Tibial artery (tissue), 4 donors: ENCODE measurements around the gene KDM8.

Experiments used
- DNase-seq, 2 donors: peaks; one replicate each; pipeline ENCODE4 v3.0.0-alpha.2; 2019
- H3K27ac ChIP-seq, 2 donors: fragments of 200-600 bp; sonication (generic) in 1 of 2; 1 replicate in 1 of 2; 2 replicates in 1 of 2; pipeline ENCODE4 v1.5.1; 2018 to 2019; ENCODE audit warnings: mild to moderate bottlenecking in 1 of 2
- H3K27me3 ChIP-seq, 2 donors: fragments of 200-600 bp; sonication (generic) in 1 of 2; one replicate each; pipeline versions ENCODE4 v1.5.1 to v1.6.0; 2016 to 2019
- H3K36me3 ChIP-seq, 3 donors: fragments of 200-600 bp; sonication (generic) in 2 of 3; one replicate each; pipeline ENCODE4 v1.5.1; 2016 to 2019; ENCODE audit warnings: mild to moderate bottlenecking in 2 of 3
- H3K4me1 ChIP-seq, 4 donors: fragments of 200-600 bp; sonication (generic) in 2 of 4; 1 replicate in 3 of 4; 2 replicates in 1 of 4; pipeline ENCODE4 v1.5.1; 2016 to 2019
- H3K4me3 ChIP-seq, 2 donors: fragments of 200-600 bp; sonication (generic) in 1 of 2; 1 replicate in 1 of 2; 2 replicates in 1 of 2; pipeline ENCODE4 v1.5.1; 2018 to 2019; ENCODE audit warnings: mild to moderate bottlenecking in 2 of 2
- H3K9me3 ChIP-seq, 3 donors: fragments of 200-600 bp; sonication (generic) in 1 of 3; one replicate each; pipeline ENCODE4 v1.5.1; 2016 to 2019
- intact Hi-C: fragments of 100-400 bp; cut with DNase I; formaldehyde crosslinking; loops from one replicate; pipeline ENCODE4 v1.15.0; 2023; ENCODE audit warnings: low total_unique reads
- TF ChIP-seq, protein P1 (sequence below), 2 experiments: fragments of 200-600 bp in 1 of 2; fragments of 450-650 bp in 1 of 2; IDR thresholded peaks; one replicate each; pipeline ENCODE4 v1.5.1; 2017 to 2019; ENCODE audit warnings: antibody characterized with exemption in 2 of 2, mild to moderate bottlenecking in 1 of 2, moderate library complexity in 1 of 2

KDM8 gene

DNA sequence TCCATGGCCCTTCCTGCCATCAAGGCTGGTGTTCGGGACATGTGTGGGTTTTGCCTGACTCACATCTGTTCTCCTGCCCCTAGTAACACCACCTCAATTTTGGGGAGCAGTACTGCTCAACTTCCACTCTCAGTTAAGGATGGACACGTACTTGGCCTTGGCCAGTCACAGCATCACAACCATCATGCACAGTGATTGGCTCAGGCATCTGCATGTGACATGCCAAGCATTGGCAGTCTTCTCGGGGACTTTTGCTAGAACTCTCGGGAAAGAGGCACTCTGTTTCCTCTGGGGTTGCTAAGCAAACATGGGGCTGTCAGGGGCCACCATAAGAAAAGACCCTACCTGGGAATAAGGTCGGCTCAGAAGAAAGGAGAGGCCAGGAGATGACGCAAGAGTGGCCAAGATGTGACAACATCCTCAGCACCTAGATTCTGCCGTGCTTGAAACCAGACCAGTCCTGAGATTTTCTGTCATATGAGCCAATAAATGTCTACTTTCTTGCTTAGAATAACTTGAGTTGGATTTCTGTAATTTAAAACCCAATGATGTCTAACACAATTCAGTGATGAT lies 11.9 kb upstream of the KDM8 start:
- intact Hi-C loops = no loop called here
- H3K4me1 ChIP-seq = no peaks in the 10 kb centered on the region
- peaks cover 0 to 20% of the 10 kb centered on the region in 2 donors for H3K27me3 ChIP-seq
- H3K36me3 ChIP-seq = no peaks in the 10 kb centered on the region
- no peak overlapping the region for H3K27ac ChIP-seq
- TF ChIP-seq, protein P1, sequence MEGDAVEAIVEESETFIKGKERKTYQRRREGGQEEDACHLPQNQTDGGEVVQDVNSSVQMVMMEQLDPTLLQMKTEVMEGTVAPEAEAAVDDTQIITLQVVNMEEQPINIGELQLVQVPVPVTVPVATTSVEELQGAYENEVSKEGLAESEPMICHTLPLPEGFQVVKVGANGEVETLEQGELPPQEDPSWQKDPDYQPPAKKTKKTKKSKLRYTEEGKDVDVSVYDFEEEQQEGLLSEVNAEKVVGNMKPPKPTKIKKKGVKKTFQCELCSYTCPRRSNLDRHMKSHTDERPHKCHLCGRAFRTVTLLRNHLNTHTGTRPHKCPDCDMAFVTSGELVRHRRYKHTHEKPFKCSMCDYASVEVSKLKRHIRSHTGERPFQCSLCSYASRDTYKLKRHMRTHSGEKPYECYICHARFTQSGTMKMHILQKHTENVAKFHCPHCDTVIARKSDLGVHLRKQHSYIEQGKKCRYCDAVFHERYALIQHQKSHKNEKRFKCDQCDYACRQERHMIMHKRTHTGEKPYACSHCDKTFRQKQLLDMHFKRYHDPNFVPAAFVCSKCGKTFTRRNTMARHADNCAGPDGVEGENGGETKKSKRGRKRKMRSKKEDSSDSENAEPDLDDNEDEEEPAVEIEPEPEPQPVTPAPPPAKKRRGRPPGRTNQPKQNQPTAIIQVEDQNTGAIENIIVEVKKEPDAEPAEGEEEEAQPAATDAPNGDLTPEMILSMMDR (IDR thresholded peaks at IDR 0.05) = no peak
- no peak for DNase-seq
- no peak overlapping the region for H3K4me3 ChIP-seq
- no peaks in the 10 kb centered on the region for H3K9me3 ChIP-seq

DNA sequence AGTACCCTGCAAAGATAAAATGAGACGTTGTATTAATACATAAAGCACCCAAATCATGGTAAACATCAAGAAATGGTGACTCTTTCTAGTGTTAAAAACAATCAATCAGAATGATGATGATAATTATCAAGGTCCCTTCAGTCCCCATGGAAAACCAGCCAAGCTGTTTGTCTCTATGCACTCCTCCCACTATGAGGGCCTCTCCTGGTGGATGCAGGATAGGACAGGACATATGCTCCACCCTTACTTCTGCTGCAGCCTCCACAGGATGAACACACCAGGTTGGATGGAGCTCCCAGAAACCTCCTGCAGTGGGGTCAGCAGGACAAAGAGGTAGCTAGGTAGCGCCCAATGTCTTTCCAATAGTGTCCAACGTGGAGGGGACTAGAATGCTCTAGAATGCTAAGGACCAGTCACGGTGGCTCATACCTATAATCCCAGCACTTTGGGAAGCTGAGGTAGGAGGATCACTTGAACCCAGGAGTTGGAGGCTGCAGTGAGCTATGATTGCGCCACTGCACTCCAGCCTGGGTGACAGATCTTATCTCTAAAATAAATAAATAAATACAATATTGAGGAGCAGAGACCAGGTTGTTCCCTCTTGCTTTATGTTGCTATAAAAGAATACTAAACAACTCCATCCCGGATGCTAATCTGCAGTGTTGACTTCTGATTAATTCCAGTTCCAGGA lies 9.9 kb upstream of the KDM8 start:
- DNase-seq = no peak
- intact Hi-C loops = no loop called here
- H3K36me3 ChIP-seq = no peaks in the 10 kb centered on the region
- no peak overlapping the region for H3K4me3 ChIP-seq
- H3K9me3 ChIP-seq = no peaks in the 10 kb centered on the region
- H3K4me1 ChIP-seq = no peaks in the 10 kb centered on the region
- TF ChIP-seq, protein P1 (IDR thresholded peaks at IDR 0.05) = no peak
- no peak overlapping the region for H3K27ac ChIP-seq
- peaks cover 0 to 32% of the 10 kb centered on the region in 2 donors for H3K27me3 ChIP-seq

DNA sequence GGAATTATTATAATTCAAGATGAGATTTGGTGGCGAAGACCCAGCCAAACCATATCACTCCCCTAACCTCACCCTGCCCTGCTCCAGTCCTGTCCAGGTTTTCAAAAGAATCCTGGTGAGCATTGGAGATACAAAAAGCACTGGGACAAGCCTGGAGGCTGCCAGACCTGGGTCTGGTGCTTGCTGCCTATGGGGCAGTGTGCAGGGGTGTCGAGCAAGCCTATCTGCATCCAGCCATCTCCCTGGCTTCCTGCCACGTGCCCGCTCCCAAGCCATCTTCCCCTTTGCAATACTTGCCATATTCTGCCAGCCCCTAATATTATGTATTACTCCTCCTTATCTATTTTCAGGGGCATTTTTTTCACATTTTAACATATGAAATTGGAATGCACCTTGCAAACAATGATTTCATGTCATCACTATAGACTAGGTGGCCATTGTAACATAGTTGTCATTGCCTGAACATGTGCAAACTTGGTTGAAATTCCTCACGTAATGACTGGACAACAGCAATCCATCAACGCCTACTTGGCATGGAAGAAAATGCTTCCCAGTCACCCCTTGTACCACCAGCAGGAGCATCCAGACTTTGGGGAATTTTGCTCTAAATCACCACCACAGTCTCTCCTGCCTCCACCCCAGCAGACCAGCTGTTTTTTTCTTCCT lies 8.1 kb upstream of the KDM8 start:
- no peak overlapping the region for H3K27ac ChIP-seq
- H3K27me3 ChIP-seq = peaks cover 0 to 22% of the 10 kb centered on the region in 2 donors
- H3K9me3 ChIP-seq = no peaks in the 10 kb centered on the region
- H3K4me3 ChIP-seq = no peak overlapping the region
- H3K36me3 ChIP-seq = no peaks in the 10 kb centered on the region
- no peaks in the 10 kb centered on the region for H3K4me1 ChIP-seq
- intact Hi-C loops = no loop called here
- TF ChIP-seq, protein P1 (IDR thresholded peaks at IDR 0.05) = no peak
- no peak for DNase-seq

DNA sequence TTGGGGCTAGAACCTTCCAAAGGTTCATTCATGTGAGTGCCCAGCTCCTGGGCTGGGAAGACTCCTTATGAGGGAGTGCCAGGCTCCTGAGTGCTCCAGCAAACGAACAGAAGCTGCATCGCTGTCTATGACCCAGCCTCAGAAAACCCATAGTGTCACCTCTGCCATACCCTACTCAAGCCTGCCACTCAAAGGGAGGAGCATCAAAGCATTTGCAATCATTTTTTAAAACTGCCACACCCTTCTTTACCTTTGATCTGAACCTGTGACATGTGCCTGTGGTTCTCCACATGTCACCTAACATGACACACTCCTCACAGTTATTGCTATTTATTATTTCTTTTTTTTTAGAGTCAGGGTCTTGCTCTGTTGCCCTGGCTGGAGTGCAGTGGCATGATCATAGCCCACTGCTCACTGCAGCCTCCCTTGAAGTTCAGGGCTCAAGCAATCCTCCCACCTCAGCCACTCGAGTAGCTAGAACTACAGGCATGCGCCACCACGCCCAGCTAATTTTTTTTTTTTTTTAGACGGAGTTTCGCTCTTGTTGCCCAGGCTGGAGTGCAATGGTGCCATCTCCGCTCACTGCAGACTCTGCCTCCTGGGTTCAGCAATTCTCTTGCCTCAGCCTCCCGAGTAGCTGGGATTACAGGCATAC lies 7.3 kb upstream of the KDM8 start:
- TF ChIP-seq, protein P1 (IDR thresholded peaks at IDR 0.05) = no peak
- no peaks in the 10 kb centered on the region for H3K9me3 ChIP-seq
- DNase-seq = no peak

DNA sequence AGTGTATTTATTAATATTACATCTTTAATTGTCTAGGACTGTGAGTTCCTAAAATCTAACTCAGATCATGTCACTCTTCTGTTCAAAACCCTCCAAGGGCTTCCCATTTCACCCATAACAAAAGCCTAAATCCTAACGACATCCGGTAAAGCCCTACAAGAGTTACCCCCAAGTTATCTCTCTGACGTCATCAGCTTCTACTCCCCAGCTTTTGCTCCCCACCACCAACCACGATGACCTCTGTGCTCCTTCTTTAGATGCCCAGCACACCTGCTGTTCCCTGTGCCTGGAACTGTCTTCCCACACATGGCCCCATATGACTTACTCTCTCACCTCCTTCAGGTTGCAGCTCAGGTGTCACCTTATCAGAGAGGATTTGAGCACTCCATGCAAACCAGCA lies 6.3 kb upstream of the KDM8 start:
- no peak overlapping the region for H3K4me3 ChIP-seq
- H3K9me3 ChIP-seq = no peaks in the 10 kb centered on the region
- no peak overlapping the region for H3K27ac ChIP-seq
- intact Hi-C loops = no loop called here
- no peaks in the 10 kb centered on the region for H3K4me1 ChIP-seq
- TF ChIP-seq, protein P1 (IDR thresholded peaks at IDR 0.05) = no peak
- H3K27me3 ChIP-seq = peaks cover 0 to 22% of the 10 kb centered on the region in 2 donors
- DNase-seq = no peak
- no peaks in the 10 kb centered on the region for H3K36me3 ChIP-seq

More for the DNA sequence above, 7.3 kb upstream of the KDM8 start:
- no peak overlapping the region for H3K27ac ChIP-seq
- H3K4me1 ChIP-seq = no peaks in the 10 kb centered on the region
- no peaks in the 10 kb centered on the region for H3K36me3 ChIP-seq
- H3K4me3 ChIP-seq = no peak overlapping the region
- H3K27me3 ChIP-seq = peaks cover 0 to 22% of the 10 kb centered on the region in 2 donors
- intact Hi-C loops = no loop called here
